Ammon's horn (tissue), 1 donor: ENCODE results near the gene HBEGF.
A peak's percentile ranks its signal among the peaks of the same experiment; 100 is the strongest.

Experiments
- DNase-seq: peaks from one replicate; pipeline ENCODE4 v3.0.0-alpha.2; 2016; ENCODE audit warnings: low spot score

Gene HBEGF

DNA sequence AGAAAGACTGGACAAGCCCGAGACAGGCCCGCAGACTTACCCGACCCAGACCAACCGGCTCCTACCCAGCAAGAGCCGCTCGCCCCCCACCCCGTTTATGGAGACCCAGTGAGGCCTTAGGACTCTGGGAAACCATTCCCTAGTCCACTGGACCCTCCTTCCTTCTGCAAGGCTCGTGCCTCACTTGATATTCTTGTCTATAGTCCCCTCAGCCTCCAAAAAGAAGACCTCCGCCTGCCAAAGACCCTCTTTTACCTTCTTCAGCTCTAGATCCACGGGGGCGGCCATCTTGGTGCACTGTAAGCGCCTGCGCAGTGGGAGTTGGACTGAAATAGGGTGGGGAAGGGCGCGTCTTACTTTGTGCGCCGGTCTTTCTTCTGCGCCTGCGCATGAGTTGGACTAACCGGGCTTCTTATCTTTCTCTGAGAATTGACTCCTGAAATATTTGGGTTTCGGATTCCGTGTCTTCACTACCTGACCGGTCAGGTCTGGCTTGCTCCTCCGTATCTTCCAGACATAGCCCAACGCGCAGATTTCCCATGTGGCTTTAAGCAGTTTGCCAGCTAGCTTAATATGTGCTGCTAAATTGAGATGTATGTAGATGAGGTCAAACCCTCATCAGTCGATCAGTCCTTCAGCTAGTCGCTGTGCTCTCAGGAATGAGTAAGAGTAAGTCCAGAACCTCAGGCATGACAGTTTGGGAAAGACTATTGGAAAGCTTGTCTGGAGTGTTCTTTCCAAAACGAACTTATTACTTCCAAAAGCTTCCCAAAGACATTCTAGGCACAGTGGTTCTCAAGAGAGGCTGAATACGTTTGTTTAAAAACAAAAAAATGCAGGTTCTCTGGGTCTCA is 43.4 kb downstream of the HBEGF start, which contains the start of gene PFDN1:
TSS of gene PFDN1 (minus strand) at position 316 of the 854 bp plus-strand sequence. CDS start at position 288, 28 bp downstream.
- peak; percentile 94 for DNase-seq

DNA sequence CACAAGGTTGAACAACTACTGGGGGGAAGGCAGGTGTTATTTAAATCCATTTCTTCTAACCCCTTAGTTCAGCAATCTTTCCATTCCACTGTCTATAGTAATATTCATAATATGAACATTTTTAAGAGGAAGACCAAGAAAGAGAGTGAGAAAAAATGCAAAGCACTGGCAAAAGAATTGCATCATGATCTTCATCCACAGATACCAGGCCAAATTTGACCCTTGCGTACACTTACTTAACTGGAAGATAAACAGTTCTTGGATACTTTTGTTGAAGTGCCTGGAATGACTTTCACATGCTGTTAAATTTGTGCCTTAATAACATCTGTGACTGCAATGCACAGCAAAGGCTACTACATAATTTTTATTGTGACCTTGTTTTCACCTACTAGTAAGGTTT is 45.3 kb downstream of the HBEGF start:
- DNase-seq = no peak

DNA sequence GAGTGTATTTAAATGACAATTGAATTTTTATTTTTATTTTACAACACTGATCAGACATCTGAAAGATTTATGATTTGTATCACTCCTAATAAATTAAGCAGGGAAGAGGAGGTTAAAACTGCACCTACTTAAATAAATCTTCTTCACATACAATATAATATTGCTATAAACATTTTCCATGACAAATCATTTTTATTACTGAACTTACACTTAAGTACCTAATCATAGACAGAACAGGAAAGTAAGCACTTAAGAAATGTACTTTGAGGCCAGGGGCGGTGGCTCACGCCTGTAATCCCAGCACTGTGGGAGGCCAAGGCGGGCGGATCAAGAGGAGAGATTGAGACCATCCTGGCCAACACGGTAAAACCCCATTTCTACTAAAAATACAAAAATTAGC is 47.3 kb downstream of the HBEGF start:
- DNase-seq = no peak

DNA sequence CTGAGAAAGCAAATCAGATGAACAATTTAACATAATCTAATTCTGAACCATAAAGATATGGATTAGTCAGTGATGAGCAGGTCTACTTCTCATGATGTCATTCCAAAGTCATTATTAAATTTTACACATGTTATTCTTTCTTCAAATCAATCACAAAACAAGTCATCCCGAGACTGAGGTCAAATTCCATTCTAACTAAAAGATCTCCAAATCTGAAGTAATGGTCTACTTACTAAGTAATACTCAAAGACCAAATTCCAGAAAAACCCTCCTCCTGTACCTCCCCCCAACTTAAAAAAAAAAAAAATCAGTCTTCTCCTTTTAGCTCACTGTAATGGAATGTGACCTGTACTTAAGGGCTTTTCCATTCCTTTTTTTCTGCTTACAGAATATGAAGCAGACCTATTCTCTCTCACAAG is 48.2 kb downstream of the HBEGF start:
- no peak for DNase-seq

DNA sequence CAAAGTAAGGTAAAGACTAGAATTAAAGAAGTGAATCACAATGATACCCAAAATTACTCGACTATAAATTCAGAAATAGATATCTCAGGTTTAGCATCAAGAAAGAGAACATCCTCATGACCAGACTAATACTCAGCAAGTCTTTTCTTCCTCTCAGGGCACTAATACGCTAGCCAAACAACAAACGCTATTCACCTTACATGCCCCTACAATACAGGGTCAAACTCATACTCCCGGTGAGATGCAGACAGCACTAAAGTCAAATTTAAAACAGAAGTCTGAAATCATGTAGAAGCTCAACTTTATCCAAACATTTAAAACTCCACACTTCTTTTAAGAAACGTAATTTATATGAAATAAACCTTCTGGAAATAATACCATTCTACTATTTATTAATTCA is 49.1 kb downstream of the HBEGF start:
- no peak for DNase-seq

DNA sequence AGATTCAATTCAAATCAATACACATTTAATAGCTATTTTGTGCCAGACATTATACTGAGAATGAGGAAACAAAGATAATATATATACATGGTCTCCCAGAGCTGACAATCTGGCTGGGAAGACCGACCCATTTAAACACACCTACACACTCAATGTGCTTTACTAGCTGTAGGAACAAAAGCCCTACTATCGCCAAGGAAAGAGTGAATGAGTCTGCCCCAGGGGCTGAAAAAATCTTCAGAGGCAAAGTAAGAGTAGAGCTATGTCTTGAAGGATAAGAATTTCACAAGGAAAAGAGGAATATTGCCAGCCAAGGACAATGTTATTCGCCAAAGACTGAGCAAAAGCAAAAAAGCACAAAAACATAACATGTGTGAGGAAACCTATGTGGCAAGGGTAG is 50.1 kb downstream of the HBEGF start:
- DNase-seq = no peak

DNA sequence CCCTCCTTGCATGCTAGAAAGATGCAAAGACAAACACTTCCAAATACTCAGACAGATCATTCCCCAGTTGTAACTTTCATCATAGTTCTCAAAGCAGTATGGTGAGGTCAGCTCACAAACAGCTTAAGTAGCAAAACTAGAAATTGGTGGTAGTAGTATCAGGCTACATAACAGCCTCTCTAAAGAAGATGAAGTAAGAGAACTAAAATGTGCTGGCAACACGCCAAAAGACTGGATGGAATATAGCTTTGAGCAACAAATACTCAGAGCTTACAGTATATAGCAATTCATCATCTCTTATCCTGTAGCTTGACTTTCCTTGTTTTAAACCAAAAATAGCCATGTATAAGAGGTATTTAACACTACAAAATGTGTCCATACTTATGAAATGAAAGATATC is 51.0 kb downstream of the HBEGF start:
- no peak for DNase-seq

DNA sequence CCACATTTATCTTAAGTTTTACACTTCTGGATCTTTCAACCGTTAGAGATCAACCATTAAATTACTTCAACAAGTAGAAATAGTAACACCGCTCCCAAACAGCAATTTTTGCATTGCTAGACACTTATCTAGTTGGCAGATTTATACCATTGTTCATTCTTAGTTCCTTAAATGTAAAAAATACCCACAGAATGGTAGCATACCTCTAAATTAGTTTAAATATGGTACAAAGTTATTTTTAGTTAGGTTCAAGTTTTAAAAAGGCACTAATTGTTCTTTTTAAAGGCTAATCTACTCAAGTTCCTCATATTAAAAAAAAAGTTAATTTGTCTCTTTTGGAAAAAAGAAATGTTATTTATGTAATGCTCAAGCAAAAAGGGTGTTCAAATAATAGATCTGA is 51.6 kb downstream of the HBEGF start:
- no peak for DNase-seq

DNA sequence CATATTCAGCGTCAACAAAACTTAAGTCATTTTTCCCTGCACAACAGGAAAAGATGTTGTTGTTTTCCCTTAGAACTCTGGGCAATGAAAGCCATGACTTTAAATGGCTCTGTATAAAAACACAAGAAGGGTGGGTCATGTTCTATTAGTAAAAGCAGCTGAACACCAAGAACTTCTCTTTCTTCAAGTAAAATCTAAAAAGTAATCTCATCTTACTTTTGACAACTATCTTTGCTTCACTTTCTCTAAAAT is 52.6 kb downstream of the HBEGF start:
- DNase-seq = no peak

DNA sequence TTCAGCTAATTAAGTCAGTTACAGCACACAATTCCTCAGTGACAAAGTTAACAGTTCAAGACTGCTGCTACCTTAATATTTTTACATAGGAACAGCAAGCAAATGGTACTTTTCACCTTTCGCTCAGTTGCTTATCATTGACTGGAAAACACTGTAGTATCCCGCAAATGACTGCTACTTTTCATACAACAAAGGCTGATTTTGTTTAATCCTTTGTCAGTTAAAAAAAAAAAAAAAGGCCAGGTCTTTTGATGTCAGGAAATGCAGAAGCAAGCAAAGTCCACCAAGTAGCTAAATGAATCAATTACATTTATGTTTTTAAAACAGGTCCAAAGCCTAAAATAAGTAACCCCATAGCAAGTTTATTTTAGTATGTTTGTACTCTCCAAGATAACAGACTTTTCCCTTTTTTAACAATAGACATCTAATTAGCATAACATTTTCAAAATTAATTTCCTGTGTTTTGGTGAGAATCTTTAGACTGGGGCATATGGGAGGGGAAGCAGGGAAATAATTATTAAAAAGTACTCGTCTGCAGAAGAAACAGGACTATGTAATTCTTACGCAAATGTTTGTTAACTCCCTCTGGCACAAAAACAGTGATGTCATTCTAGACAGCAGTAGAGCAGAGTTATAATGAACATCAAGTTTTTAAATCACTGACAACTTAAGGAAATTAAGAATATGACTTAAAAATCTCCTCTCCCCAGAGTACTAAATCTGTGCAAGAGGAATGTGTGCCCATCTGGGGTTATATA is 53.1 kb downstream of the HBEGF start:
- DNase-seq = peak; percentile 14

DNA sequence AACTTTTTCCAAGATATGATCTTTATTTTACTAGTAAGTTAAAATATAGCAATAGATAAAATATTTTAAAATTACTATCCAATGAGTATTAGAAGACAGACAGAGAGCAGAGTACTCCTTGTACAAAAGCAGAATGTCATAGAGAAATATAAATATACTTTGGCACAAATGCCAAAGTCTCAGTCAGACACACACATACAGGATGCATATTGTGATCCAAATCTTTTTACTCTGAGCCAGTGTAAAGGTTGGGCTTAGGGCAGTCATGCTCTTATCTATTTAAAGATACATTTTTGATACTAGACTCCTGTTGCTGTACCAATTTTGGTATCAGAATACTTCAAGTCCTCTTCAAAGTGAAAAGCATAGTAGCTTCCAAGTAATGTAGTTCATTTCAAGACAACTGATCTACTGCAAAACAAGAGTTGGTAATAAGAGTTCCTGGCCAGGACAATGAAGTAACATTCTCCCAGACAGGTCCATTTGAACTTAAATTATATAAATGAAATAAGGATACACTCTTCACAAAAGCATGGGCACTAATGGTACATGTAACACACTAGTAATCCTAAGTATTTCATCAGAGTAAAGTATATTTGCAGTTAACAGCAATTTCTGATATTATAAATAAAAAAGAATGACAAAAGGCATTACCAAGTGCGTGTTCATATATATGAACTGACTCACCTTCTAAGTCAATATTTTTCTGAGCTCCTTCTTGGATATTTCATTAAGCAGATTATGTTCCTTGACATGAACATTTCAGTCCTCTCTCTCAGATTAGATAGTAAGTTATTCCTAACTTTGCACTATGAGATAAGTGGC is 54.0 kb downstream of the HBEGF start:
- no peak for DNase-seq

DNA sequence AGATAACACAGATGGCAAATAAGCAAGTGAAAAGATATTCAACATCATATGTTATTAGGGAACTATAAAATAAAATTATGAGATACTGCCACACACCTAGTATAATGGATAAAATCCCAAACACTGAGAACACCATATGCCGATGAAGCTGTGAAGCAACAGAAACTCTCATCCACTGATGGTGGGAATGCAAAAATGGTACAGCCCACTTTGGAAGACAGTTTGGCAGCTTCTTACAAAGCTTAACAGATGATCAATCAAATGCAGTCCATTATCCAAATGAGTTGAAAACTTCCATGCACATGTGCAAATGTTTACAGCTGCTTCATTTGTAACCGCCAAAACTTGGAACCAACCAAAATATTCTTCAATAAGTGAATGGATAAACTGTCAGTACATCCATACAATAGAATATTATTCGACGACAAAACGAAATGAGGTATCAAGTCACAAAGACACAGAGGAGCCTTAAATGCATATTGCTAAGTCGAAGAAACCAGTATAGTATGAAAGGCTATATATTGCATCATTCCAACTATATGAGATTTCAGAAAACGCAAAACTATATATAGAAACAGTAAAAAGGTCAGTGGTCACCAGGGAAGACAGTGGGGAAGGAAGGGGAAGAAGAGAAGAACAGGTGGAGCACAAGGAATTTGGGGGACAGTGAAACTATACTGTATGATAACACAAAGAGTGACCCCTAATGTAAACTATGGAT is 58.4 kb downstream of the HBEGF start:
- DNase-seq = peak; percentile 33

DNA sequence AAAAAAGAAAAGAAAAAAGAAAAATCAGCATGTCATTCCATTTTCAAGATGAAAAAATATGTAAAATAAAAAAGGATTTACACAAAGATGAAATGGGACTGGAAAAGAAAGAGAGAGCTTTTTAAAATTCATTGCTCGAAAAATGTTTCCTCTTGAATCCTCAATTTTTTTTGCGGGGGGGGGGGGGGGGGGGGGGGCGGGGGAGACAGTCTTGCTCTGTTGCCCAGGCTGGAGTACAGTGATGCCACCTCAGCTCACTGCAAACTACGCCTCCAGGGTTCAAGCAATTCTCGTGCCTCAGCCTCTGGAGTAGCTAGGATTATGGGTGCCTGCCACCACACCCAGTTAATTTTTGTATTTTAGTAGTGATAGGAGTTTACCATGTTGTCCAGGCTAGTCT is 60.0 kb downstream of the HBEGF start:
- DNase-seq = no peak

DNA sequence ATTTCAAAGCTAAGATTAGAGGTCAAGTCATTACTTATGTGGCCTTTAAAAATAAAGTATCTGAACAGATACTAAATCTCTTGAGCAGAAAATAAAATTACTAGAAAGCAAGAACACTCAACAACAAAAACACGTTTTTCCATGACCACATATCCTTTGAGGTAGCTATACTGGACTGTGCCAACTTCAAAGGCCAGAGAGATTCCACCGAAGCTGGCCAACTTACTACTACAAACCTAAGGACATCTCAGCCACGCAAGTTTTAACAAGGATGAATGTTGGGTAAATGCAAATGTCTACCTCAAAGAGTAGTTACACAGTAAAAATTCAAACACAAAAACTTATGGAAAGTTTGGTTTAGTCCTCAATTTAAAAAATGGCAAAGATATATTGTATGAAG is 62.4 kb downstream of the HBEGF start:
- DNase-seq = no peak
